Limb (tissue), 2 donors: ENCODE results near the gene TBR1.

Experiments used
- DNase-seq, 2 donors: peaks; one replicate each; pipeline ENCODE4 v3.0.0-alpha.2; 2016; ENCODE audit errors: extremely low spot score in 2 of 2

Gene TBR1

DNA sequence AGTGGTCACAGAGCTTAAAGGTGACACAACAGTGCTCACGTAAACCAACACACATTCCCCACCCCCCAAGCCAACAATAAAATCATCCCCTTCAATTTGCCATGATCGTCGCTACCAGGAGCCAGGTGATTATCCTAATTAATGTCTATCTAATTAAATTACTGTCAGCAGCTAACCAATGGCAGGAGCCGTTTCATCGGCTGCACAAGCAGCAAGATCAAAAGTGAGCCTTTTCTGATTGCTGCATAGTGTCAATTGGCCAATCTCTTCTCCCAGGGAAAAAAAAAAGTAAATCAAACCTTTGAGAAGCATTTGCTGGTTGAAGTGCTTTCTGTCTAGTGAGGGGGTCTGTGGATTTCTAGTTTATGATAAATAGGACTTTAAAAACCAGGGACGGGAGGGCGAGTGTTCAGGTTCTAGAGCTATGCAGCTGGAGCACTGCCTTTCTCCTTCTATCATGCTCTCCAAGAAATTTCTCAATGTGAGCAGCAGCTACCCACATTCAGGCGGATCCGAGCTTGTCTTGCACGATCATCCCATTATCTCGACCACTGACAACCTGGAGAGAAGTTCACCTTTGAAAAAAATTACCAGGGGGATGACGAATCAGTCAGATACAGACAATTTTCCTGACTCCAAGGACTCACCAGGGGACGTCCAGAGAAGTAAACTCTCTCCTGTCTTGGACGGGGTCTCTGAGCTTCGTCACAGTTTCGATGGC lies at the start of gene TBR1:
Gene TBR1 (plus strand): TSS at position 311 of the 721 bp plus-strand sequence. CDS start 114 bp downstream, at position 425.
- no peak for DNase-seq

- DNase-seq = no peak
Observed at GRCh38 chr2:161367675-161368074, 48.4 kb upstream of the TBR1 start.

DNA sequence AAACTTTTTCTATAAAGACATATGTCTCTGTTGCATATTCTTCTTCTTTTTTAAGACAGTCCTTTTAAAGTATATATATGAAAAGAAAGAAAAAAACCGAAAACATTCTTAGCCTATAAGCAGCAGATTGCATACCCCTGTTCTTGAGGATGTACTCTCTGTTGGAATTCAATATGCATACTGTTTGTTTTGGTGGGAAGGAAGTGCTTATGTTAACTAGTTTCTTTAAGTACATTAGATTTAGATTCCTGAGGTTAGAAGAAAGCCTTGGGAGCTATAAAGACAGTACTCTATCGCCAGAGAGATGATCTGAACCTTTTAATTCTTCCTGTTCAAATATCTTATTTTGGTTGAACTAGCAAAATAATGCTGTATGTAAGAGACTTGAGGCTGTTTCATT lies 46.8 kb upstream of the TBR1 start:
- DNase-seq = no peak

GRCh38 chr2:161370981-161371380 lies 45.1 kb upstream of the TBR1 start:
- DNase-seq = no peak

DNA sequence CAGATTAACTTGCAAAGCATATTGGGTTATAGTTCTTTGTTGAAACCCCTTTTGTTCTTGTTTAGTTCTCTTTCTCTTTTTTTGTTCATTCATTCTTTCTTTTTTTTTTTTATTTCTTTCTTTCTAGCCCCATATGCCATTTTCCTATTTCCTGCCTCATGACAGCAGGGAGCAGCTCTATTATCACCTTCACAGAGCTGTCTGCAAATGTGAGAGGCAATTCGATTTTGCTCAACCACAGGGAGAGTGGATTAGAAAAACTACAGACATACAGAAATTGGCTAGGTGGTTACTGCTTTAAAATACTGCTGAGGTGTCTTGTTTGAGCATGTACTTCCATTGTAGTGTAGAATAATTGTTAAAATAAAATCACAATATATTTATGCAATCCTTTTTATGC lies 44.2 kb upstream of the TBR1 start:
- no peak for DNase-seq

DNA sequence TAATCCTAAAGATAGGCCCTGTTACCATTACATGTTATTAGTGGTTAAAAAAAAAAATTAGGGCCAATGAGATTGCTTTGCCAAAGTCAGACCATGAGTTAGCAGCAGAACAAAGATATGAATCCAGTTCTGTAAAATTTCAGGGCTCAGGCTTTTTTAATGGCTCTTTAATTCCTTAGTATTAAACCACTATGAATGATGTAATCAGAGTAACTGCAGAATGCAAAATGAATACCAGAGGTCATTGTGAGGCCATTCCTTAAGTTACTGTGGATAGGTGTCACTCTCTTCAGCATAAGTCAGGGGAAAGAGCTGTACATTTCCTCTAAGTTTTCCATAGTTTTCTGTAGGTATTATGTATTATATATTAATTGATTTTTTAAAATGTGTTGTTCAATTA lies 42.2 kb upstream of the TBR1 start:
- DNase-seq = no peak

DNA sequence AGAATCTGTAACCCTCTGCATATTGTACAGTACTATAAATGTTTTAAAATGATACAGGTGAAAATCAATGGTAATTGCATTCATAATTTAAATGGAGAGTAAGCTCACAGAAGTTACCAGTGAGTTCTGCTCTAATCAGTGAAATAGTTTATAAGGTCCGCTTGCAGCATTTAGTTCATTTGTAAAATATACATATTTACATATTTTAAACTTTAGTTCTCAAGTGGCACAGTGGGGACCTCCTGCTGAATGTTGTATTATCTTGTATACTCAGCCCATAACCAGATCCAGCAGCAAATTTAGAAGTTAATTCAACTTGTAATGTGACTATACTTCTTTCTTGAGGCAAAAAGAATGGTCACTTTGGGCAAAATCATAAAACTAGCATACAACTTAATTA lies 41.7 kb upstream of the TBR1 start:
- DNase-seq = no peak

GRCh38 chr2:161379740-161380139 lies 36.4 kb upstream of the TBR1 start:
- no peak for DNase-seq

DNA sequence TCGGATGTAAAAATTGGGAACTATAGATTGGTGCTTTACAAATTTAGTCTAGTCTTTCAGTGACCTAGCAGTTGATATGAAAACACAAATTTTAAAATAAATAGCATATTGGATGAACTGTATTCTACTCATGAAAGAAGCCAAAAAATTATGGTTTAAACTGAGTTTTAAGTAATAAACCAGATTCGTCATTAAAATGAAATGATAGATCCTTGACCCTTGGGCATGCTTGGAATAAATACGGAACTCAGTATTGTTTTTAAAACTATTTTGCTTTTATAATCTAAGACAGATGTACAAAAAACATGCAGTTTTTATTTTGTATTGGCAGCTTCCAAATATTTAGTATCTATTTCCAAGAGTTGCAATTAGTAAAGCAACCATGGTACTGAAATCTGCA lies 34.6 kb upstream of the TBR1 start:
- DNase-seq = no peak

- DNase-seq = no peak
Observed at GRCh38 chr2:161382747-161383146, 33.4 kb upstream of the TBR1 start.

GRCh38 chr2:161384864-161385263 lies 31.2 kb upstream of the TBR1 start:
- no peak for DNase-seq

DNA sequence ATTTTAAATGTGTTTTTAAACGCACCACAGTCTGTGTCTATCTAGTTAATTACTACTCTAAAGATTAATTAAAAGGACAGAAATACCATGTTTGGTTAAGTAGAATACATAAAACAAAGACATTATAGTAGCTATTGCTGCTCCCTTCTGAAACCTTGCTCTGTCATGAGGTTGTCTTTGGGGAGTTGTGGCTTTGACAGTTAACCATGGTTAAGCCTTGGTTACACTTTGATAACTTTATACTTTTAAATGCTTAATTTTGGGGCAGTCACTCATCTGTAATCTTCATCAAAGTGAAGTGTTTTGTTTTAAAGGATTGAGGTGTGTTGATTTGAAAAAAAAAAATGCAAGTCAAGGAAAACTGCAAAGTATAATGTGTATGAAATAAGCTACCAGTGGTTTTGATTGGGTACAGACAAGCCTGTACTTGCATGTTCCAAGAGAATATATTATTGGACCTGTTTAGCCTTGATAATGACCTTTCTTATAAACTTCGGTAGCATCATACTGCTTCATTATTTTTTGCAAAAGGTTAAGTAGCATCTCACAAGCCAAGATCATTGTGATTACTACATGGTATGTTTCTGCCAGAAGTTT lies 29.8 kb upstream of the TBR1 start:
- no peak for DNase-seq

DNA sequence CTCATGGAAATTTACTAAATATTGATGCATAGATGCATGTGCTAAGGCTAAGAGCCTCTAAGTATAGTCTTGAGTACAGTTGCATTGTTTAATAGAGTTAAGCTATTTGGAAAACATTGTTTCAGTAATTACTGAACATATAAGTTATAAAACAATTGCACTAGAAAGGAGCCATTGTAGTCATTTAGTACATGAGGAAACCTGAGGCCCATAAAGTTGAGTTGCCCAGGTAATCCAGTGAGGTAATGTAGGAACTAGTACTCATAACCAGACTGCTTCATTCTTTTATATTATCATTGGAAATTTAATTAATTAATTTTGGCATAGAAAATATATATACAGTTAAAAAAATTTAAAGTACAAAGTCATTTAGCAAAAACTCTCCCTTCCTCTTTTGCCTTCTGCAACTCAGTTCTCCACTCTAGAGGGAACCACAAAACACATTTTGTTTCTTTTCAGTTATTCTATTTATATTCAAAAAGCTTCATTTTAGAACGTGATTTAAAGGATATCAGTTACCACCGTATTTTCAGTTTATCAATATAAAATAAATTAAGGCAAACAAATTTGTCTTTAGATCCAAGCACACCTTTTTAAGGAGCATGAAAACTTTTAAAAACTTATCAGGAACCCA lies 27.8 kb upstream of the TBR1 start:
- no peak for DNase-seq

GRCh38 chr2:161391737-161392506 lies 24.2 kb upstream of the TBR1 start:
- no peak for DNase-seq

GRCh38 chr2:161400076-161400475 lies 16.0 kb upstream of the TBR1 start:
- no peak for DNase-seq

DNA sequence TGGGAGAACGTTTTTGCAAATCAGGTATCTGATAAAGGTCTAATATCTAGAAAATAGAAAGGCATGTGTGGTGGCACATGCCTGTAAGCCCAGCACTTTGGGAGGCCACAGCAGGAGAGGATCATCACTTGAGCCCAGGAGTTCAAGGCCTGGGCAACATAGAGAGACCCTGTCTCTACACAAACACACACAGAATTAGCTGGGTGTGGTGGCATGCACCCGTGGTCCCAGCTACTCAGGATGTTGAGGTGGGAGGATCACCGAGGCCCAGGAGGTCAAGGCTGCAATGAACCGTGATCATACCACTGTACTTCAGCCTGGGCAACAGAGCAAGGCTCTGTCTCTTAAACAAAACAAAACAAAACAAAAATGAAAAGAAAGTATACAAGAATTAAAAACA lies 13.8 kb upstream of the TBR1 start:
- no peak for DNase-seq

DNA sequence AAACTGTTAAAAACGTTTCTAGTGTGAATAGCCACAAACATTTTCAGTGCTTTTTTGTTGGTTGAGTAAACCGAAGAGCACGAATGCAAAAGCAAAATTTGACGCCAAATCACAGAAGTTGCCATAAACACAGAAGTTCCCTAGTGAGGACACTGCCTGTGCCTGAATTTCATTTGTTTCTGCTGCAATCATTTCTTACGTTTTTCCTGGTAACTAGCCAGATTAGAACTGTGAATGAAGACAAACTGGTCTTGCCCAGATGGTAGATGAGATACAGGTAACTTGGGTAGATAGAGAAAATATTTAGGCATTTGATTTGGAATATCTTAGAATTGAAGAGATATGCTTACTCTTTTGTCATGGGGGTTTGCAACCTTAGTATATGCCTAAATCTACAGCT lies 9.8 kb upstream of the TBR1 start:
- DNase-seq = no peak

GRCh38 chr2:161407597-161407996 lies 8.5 kb upstream of the TBR1 start:
- DNase-seq = no peak

DNA sequence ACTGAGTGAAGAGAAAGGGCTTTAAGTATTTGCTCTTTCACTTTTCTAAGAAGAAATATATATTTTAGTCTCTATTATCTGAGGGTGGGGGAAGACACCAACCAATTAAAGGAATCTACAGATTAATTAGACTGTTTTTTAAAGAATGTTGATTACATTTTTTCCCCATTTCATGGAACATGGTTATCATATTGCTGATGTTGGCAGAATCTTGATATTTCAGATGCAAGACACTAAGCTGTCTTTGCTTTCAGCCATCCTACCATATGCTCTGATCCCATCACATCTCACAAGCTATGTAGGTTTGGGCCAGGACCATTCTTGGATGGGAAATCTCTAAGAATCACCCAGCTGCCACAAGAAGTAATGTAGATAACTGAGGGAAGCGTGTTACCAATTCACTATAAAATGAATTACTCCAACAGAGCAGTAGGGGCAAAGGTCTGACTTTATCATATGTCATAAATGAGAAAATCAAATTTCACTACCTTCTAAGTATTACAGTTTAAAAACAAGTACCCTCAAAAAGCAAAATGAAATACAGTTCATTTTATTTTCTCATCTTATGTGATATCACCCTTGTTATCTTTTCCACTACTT lies 6.7 kb upstream of the TBR1 start:
- DNase-seq = no peak

DNA sequence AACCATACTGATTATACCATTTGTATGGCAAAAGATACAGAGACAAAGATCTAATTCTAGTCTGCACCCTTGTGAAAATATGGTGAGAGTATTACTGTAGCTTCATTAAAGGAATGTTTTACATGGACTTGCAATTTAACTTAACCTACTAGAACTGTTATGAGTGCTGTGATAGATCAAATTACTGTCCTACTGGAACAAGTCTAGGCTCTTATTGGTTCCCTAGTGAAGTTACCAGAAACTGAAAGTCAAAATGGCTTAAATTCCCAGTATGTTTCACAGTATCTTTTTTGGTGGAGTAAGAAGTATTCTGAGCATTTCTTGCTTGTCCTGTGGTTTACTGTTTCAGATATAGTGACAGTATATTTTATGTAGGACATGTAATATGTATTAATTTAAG lies 3.8 kb upstream of the TBR1 start:
- DNase-seq = no peak
